ENCODE measurements around the gene SCAF4.

Gene SCAF4

GRCh38 chr21:31687108-31687507, 44.8 kb downstream of the SCAF4 start:
- Histone ChIP-seq H3K9ac (ENCODE audit: low read depth, low read length) (no peak overlapping the region), H4K20me1 (ENCODE audit: insufficient read depth, low read length) (peaks cover 16% of the 10 kb centered on the region; the same call in 1 of the 2 replicates), H3K9me3 (ENCODE audit: insufficient read depth, low read length, severe bottlenecking) (no peaks in the 10 kb centered on the region), H3K4me3 (ENCODE audit: low read depth in 1 of 2, low read length in 2 of 2) (no peak overlapping the region), H2AFZ (ENCODE audit: low read depth, low read length) (no peak overlapping the region), H3K36me3 (ENCODE audit: insufficient read depth, low read length) (peaks cover 92% of the 10 kb centered on the region), H3K27me3 (ENCODE audit: insufficient read depth, low read length, poor library complexity) (no peaks in the 10 kb centered on the region), H3K4me1 (ENCODE audit: insufficient read depth, low read length) (no peaks in the 10 kb centered on the region), H3K79me2 (ENCODE audit: insufficient read depth, low read length) (peaks cover 4% of the 10 kb centered on the region), H3K4me2 (ENCODE audit: insufficient read depth, low read length) (no peak overlapping the region), H3K27ac (ENCODE audit: low read length) (no peak overlapping the region)
- no peak for ATAC-seq (ENCODE audit: insufficient read depth, low read depth)
- TF ChIP-seq CTCF (IDR thresholded peaks at IDR 0.05; ENCODE audit: borderline replicate concordance, extremely low read depth, low read length, poor library complexity, severe bottlenecking) (no peak), EZH2 (IDR thresholded peaks at IDR 0.05; ENCODE audit: borderline replicate concordance, low read depth, low read length, severe bottlenecking) (no peak)
- no peak for DNase-seq

GRCh38 chr21:31686272-31686915, 45.5 kb downstream of the SCAF4 start:
- TF ChIP-seq EZH2 (IDR thresholded peaks at IDR 0.05; ENCODE audit: borderline replicate concordance, low read depth, low read length, severe bottlenecking) = no peak
- TF ChIP-seq CTCF (IDR thresholded peaks at IDR 0.05; ENCODE audit: borderline replicate concordance, extremely low read depth, low read length, poor library complexity, severe bottlenecking) = no peak
- Histone ChIP-seq H3K4me2 (ENCODE audit: insufficient read depth, low read length) (no peak overlapping the region), H3K27ac (ENCODE audit: low read length) (no peak overlapping the region), H2AFZ (ENCODE audit: low read depth, low read length) (no peak overlapping the region), H3K36me3 (ENCODE audit: insufficient read depth, low read length) (peaks cover 93% of the 10 kb centered on the region), H4K20me1 (ENCODE audit: insufficient read depth, low read length) (peaks cover 19% of the 10 kb centered on the region; the same call in 1 of the 2 replicates), H3K4me3 (ENCODE audit: low read depth in 1 of 2, low read length in 2 of 2) (no peak overlapping the region), H3K79me2 (ENCODE audit: insufficient read depth, low read length) (peaks cover 4% of the 10 kb centered on the region), H3K27me3 (ENCODE audit: insufficient read depth, low read length, poor library complexity) (no peaks in the 10 kb centered on the region), H3K9me3 (ENCODE audit: insufficient read depth, low read length, severe bottlenecking) (no peaks in the 10 kb centered on the region), H3K4me1 (ENCODE audit: insufficient read depth, low read length) (no peaks in the 10 kb centered on the region), H3K9ac (ENCODE audit: low read depth, low read length) (no peak overlapping the region)
- ATAC-seq (ENCODE audit: insufficient read depth, low read depth) (no peak), DNase-seq (no peak)

- TF ChIP-seq CTCF (IDR thresholded peaks at IDR 0.05; ENCODE audit: borderline replicate concordance, extremely low read depth, low read length, poor library complexity, severe bottlenecking) (no peak), EZH2 (IDR thresholded peaks at IDR 0.05; ENCODE audit: borderline replicate concordance, low read depth, low read length, severe bottlenecking) (no peak)
- H3K27me3 ChIP-seq (ENCODE audit: insufficient read depth, low read length, poor library complexity) = no peaks in the 10 kb centered on the region
- H2AFZ ChIP-seq (ENCODE audit: low read depth, low read length) = no peak overlapping the region
- H3K79me2 ChIP-seq (ENCODE audit: insufficient read depth, low read length) = peaks cover 4% of the 10 kb centered on the region
- peaks cover 90% of the 10 kb centered on the region for H3K36me3 ChIP-seq (ENCODE audit: insufficient read depth, low read length)
- H3K9me3 ChIP-seq (ENCODE audit: insufficient read depth, low read length, severe bottlenecking) = no peaks in the 10 kb centered on the region
- H3K9ac ChIP-seq (ENCODE audit: low read depth, low read length) = no peak overlapping the region
- H3K4me2 ChIP-seq (ENCODE audit: insufficient read depth, low read length) = no peak overlapping the region
- H3K4me1 ChIP-seq (ENCODE audit: insufficient read depth, low read length) = no peaks in the 10 kb centered on the region
- no peak overlapping the region for H3K27ac ChIP-seq (ENCODE audit: low read length)
- H4K20me1 ChIP-seq (ENCODE audit: insufficient read depth, low read length) = peaks cover 17% of the 10 kb centered on the region; the same call in 1 of the 2 replicates
- H3K4me3 ChIP-seq (ENCODE audit: low read depth in 1 of 2, low read length in 2 of 2) = no peak overlapping the region
- ATAC-seq (ENCODE audit: insufficient read depth, low read depth) (no peak), DNase-seq (no peak)
Measured at GRCh38 chr21:31684918-31685317, 47.0 kb downstream of the SCAF4 start.
